GM06990 (cell line): Measurements from ENCODE around the gene IFNAR2.

ENCODE experiments used
- DNase-seq: peaks from one replicate; pipeline ENCODE4 v3.0.0-alpha.2; 2011; ENCODE audit not compliant: insufficient read length; ENCODE audit errors: extremely low read depth
- H3K27me3 ChIP-seq: replicated peaks from 2 replicates; pipeline ENCODE4 v1.6.0; 2011; ENCODE audit warnings: low read length; ENCODE audit not compliant: control insufficient read depth, insufficient read depth
- H3K36me3 ChIP-seq: 2 replicates; pipeline ENCODE4 v1.5.1; 2011; ENCODE audit warnings: low read length; ENCODE audit not compliant: control insufficient read depth, insufficient read depth
- H3K4me3 ChIP-seq: replicated peaks from 2 replicates; pipeline ENCODE4 v1.5.1; 2011; ENCODE audit warnings: low read depth, mild to moderate bottlenecking, control low read depth, low read length
- CTCF ChIP-seq: IDR thresholded peaks from 2 replicates; pipeline ENCODE4 v1.5.1; 2011; ENCODE audit warnings: low read length, control low read depth, mild to moderate bottlenecking, inconsistent platforms; ENCODE audit not compliant: insufficient read depth, poor library complexity, severe bottlenecking

IFNAR2 gene

GRCh38 chr21:33196941-33197374 is 32.8 kb upstream of the IFNAR2 start:
- Histone ChIP-seq H3K27me3 (no peaks in the 10 kb centered on the region), H3K36me3 (no peaks in the 10 kb centered on the region), H3K4me3 (no peak overlapping the region)
- TF ChIP-seq CTCF = peak; percentile 64
- no peak for DNase-seq

GRCh38 chr21:33197496-33197895 is 32.2 kb upstream of the IFNAR2 start:
- no peak for DNase-seq

GRCh38 chr21:33198346-33199099 is 31.2 kb upstream of the IFNAR2 start:
- Histone ChIP-seq H3K27me3 (no peaks in the 10 kb centered on the region), H3K36me3 (no peaks in the 10 kb centered on the region), H3K4me3 (no peak overlapping the region)
- no peak for TF ChIP-seq CTCF
- DNase-seq = no peak

More at GRCh38 chr21:33197496-33197895, 32.2 kb upstream of the IFNAR2 start:
- Histone ChIP-seq H3K36me3 (no peaks in the 10 kb centered on the region), H3K27me3 (no peaks in the 10 kb centered on the region), H3K4me3 (no peak overlapping the region)
- TF ChIP-seq CTCF = no peak

GRCh38 chr21:33199100-33199464 is 30.7 kb upstream of the IFNAR2 start:
- Histone ChIP-seq H3K27me3 (no peaks in the 10 kb centered on the region), H3K4me3 (no peak overlapping the region), H3K36me3 (no peaks in the 10 kb centered on the region)
- no peak for TF ChIP-seq CTCF
- no peak for DNase-seq

- Histone ChIP-seq H3K27me3 (no peaks in the 10 kb centered on the region), H3K4me3 (no peak overlapping the region), H3K36me3 (no peaks in the 10 kb centered on the region)
- TF ChIP-seq CTCF = peak; percentile 71
- peak; percentile 40 for DNase-seq
Observed at GRCh38 chr21:33199516-33200217, 30.1 kb upstream of the IFNAR2 start.

GRCh38 chr21:33201956-33202355 is 27.8 kb upstream of the IFNAR2 start:
- TF ChIP-seq CTCF = no peak
- no peak overlapping the region for H3K4me3 ChIP-seq
- H3K27me3 ChIP-seq = no peaks in the 10 kb centered on the region
- no peaks in the 10 kb centered on the region for H3K36me3 ChIP-seq
- no peak for DNase-seq
